Lower leg skin (tissue), 4 donors: ENCODE results near the gene COL5A3. TPM values are rescaled to one million over a fixed set of nuclear protein-coding genes. Genes with fewer than 3 reads are reported as not detected.

ENCODE experiments used
- DNase-seq, 2 donors: peaks; one replicate each; pipeline ENCODE4 v3.0.0-alpha.2; 2019; ENCODE audit warnings: low spot score in 2 of 2
- H3K4me3 ChIP-seq: fragments of 200-600 bp; sonication (generic); 2 replicates; pipeline ENCODE4 v1.5.1; 2017; ENCODE audit warnings: mild to moderate bottlenecking, low read depth; ENCODE audit not compliant: poor library complexity, severe bottlenecking
- POLR2A ChIP-seq, 2 donors: fragments of 450-650 bp; IDR thresholded peaks; one replicate each; pipeline ENCODE4 v1.6.1; 2016 to 2017; ENCODE audit warnings: antibody characterized with exemption in 2 of 2, mild to moderate bottlenecking in 1 of 2, moderate library complexity in 1 of 2
- WGBS, 2 donors: methylation state at CpG; one replicate each; pipeline ENCODE4 v1.1.5; 2018; 5-methylcytosine and 5-hydroxymethylcytosine counted together
- intact Hi-C: fragments of 100-400 bp; cut with DNase I; formaldehyde crosslinking; loops from one replicate; pipeline ENCODE4 v1.15.0; 2023; ENCODE audit warnings: low total_unique reads
- total RNA-seq, 4 donors: library from RNA; depleted of rRNA; stranded (reverse); fragments of >200 nt; gene quantifications; one replicate each; pipeline ENCODE4 v1.1.0, GENCODE V29; 2016
- TF ChIP-seq, protein P1 (sequence below), 3 donors: fragments of 450-650 bp; IDR thresholded peaks; one replicate each; pipeline ENCODE4 v1.5.1; 2016; ENCODE audit warnings: antibody characterized with exemption in 3 of 3, mild to moderate bottlenecking in 3 of 3, moderate library complexity in 2 of 3

Gene COL5A3
- total RNA-seq, 4 donors from 2014 or later: 11.9 to 31.9 (median 20.7) TPM

- intact Hi-C loops: no loop called here
- 92 to 94% methylated on average over 2 of the region's 2 CpGs for WGBS, 2 donors
- no peak for DNase-seq
- no peak for TF ChIP-seq POLR2A (IDR thresholded peaks at IDR 0.05)
- TF ChIP-seq, protein P1, sequence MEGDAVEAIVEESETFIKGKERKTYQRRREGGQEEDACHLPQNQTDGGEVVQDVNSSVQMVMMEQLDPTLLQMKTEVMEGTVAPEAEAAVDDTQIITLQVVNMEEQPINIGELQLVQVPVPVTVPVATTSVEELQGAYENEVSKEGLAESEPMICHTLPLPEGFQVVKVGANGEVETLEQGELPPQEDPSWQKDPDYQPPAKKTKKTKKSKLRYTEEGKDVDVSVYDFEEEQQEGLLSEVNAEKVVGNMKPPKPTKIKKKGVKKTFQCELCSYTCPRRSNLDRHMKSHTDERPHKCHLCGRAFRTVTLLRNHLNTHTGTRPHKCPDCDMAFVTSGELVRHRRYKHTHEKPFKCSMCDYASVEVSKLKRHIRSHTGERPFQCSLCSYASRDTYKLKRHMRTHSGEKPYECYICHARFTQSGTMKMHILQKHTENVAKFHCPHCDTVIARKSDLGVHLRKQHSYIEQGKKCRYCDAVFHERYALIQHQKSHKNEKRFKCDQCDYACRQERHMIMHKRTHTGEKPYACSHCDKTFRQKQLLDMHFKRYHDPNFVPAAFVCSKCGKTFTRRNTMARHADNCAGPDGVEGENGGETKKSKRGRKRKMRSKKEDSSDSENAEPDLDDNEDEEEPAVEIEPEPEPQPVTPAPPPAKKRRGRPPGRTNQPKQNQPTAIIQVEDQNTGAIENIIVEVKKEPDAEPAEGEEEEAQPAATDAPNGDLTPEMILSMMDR (IDR thresholded peaks at IDR 0.05): no peak
- H3K4me3 ChIP-seq: no peak overlapping the region
Observed at GRCh38 chr19:9969688-9969975, 40.7 kb downstream of the COL5A3 start.

DNA sequence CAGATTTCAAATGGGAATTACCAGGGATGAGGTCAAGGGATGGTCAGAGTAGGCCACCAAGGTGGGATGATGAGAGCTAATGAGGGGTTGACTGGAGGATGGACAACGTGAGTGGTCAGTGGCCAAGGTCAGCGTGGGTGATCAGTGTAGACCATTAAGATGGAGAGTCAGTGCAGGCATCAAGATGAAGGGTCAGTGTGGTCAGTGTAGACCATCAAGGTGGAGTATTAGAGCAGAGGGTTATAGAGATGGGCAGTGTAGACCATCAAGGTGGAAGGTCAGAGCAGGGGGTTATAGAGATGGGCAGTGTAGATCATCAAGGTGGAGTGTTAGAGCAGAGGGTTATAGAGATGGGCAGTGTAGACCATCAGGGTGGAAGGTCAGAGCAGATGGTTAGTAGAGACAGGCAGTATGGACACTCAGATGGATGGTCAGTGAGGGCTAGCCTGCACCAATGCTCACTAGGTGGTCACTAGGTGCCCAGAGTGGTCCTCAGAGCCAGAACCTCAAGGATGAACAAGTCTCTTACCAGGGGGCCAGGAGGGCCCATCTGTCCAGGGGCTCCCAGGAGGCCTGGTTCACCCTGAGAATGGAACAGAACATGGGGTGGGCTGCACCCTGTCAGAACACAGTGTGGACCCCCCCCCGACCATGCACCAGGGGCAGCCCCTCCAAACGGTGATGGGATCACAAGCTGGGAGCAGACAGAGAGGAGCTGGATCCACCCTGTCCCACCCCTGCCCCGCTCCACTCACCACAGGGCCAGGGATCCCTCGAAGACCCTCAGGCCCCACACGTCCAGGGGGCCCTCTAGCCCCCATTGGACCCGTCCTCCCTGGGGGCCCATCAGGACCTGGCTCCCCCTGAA lies 41.2 kb downstream of the COL5A3 start:
- TF ChIP-seq, protein P1 (IDR thresholded peaks at IDR 0.05): no peak
- no peak overlapping the region for H3K4me3 ChIP-seq
- no peak for DNase-seq
- 69 to 85% methylated on average over 2 to 8 of the region's 8 CpGs for WGBS, 2 donors
- intact Hi-C loops: no loop called here

DNA sequence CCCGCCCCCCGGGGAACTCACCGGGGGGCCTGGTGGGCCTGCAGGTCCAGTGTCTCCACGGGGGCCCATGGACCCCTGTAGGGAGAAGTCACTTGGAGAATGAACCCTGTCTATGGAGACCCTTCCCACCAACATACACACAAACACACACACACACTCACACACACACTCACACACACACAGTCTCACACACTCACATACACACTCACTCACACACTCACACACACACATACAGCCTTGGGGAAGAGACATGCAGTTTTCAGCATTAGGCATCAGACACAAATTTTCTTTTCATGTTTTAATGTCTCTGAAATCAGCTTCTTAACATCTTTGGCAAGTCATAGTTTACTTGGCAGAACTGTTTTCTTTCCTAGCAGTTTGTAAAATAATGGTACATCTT lies 43.0 kb downstream of the COL5A3 start:
- H3K4me3 ChIP-seq: no peak overlapping the region
- 52 to 66% methylated on average over 4 of the region's 4 CpGs for WGBS, 2 donors
- intact Hi-C loops: no loop called here
- DNase-seq: no peak
- TF ChIP-seq, protein P1 (IDR thresholded peaks at IDR 0.05): no peak
- no peak for TF ChIP-seq POLR2A (IDR thresholded peaks at IDR 0.05)

DNA sequence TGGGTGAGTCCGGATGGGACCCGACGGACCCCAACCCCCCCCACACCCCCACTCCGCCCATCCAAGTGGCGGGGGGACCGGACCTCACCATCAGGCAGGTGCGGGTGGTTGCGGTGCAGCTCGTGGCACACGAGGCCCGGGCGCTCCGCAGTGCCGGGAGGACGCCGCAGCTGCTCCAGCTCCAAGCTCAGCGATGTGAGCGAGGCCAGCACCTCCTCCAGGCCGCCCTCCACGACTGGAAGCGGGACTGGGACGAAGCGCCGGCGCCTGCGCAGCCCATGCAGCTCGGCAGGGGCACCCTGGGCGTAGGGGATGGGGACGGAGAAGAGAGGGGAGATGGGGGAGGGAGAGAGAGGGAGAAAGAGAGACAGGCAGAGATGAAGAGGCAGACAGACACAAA lies 43.9 kb downstream of the COL5A3 start:
- DNase-seq: no peak
- 40 to 58% methylated on average over 8 to 28 of the region's 29 CpGs for WGBS, 2 donors
- no peak overlapping the region for H3K4me3 ChIP-seq
- intact Hi-C loops: no loop called here
- TF ChIP-seq, protein P1 (IDR thresholded peaks at IDR 0.05): no peak
- TF ChIP-seq POLR2A (IDR thresholded peaks at IDR 0.05): no peak

DNA sequence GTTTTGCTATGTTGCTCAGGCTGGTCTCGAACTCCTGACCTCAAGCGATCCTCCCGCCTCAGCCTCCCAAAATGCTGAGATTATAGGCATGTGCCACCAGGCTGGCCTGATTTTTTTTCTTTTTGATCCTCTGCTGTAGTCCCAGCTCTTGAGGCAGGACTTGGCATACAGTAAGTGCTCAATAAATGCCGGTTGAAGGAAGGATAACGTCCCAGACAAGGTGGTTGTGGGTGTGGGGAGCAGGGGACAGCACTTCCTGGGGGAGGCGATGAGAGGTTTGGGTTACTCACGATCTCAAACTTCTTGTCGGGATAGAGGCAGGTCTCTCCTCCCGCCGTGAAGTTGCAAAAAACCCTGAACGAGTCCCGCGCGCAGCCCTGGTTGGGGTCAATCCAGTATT lies 44.3 kb downstream of the COL5A3 start:
- WGBS, 2 donors: 78% methylated on average over 14 of the region's 14 CpGs
- H3K4me3 ChIP-seq: no peak overlapping the region
- TF ChIP-seq, protein P1 (IDR thresholded peaks at IDR 0.05): no peak
- no peak for DNase-seq
- intact Hi-C loops: no loop called here
